GM18870 (cell line): ENCODE results near the gene EPB41L1.

Experiments
- ATAC-seq: cut with Tn5 transposase; IDR thresholded peaks from one replicate; pipeline ENCODE4 v1.9.1; 2021; ENCODE audit warnings: moderate library complexity; ENCODE audit not compliant: unreplicated experiment

EPB41L1 gene

DNA sequence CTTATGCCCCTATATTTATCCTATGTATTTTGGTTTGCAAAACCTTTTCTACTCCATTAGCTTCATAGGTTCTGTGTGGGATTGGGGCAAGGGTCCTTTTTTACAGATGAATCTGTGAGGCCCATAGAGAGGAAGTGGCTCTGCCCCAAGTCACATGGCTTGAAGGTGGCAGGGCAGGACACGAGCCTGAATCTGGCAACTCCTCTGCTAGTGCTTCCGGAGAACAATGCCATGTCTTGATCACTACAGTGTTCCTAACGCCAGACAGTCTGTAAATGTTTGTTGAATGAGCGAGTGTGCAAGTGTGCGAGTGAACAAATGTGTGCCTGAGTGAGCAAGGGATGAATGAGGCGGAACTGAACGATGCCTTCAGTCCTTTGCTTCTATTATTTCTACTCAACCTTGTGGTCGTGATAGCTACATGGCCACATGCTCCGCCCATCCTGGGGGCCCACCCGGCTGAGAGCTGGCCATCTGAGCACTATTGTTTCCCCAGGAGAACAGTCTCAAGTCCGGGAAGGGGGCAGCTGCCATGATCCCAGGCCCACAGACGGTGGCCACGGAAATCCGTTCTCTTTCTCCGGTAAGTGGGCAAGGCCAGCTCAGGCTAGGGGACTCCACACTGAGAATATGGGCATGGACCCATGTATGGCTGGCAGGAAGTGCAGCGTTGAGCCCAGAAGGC lies 64.0 kb downstream of the EPB41L1 start:
- ATAC-seq: no peak

DNA sequence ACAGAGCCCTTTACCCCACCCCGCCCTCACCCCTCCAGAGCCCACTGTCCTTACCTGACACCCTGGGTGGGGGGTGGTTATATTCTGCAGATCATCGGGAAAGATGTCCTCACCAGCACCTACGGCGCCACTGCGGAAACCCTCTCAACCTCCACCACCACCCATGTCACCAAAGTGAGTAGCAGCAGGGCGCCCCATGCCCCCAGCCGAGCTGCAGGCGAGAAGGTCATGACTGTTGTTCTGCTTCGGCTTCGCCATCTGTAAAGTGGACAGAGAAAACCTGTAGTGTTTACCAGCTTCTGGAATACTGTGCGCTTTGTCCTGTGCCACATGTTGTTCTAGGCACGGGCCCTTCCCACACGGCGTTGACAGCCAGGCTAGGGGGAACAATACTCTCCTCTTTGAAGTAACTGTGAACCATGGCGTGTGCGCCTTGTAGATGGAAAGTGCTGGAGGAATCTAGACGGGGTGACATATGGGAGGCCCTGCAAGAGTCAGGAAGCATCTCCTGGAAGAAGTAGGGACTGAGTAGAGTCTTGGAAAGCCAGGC lies 65.2 kb downstream of the EPB41L1 start:
- no peak for ATAC-seq

DNA sequence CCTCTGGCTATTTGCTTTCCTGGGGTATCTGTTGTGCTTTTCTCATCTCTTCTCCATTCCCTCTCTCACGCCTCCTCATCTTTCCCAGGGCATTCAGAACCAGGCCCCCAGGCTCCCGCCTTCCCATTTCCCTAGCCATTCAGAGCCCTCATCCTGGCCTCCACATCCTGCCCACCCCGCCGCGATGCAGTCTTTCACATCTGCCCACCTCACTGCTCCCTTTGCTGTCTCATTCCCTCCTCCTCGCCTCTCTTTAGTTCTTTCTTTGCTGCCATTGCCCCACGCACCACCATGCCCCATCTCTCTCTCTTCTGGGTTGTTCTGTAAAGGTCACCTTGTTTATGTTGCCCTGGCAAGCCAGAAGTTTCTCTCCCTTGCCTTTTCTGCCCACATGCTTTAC lies 71.1 kb downstream of the EPB41L1 start:
- ATAC-seq: no peak

DNA sequence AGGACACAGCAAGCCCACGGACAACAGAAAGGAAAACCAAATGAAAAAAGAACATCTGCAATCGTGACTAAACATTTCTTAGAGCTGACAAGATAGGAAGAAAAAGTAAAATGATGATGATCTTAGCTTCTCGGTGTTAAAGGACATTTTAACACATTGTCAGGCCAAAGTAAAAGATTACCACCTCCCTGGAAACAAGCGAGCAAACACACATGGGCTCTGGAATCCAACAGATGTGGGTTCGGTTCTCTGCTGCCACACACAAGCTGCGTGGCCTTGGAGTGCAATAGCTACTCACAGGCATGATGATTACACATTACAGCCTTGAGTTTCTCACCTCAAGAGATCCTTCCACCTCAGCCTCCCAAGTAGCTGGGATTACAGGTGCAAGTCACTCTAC lies 74.2 kb downstream of the EPB41L1 start:
- no peak for ATAC-seq

DNA sequence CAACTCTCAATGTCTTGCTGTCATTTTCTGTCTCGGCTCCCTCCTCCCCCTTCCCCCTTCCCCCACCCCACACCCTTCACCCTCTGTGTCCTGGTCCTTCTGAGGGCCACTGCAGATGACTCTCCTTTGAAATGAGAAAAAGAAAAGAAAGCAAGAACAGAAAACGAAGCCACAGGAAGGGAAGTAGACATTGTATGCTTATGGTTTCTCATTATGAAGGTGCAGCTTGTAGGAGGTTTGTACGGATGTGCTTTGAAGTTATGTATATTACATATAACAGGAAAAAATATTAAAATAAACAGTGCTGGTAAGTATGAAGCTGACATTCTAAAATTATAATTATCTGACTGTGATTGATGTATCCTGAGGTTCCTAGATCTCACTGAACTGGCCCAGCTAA lies 75.5 kb downstream of the EPB41L1 start:
- no peak for ATAC-seq

DNA sequence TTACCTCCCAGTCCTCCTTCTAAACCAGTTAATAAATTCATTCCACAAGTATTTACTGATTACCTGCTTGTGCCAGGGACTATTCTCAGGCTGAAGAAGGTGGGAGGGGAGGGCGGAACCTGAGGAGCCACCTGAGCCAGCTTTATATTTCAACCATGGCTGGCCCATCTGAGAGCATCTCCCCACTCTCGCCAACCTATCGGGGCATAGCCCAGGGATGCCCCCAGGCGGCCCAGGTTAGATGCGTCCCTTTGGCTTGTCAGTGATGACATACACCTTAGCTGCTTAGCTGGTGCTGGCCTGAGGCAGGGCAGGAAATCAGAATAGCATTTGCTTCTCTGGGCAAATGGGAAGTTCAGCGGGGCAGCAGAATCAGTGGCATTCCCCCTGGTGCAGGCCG lies 76.8 kb downstream of the EPB41L1 start:
- ATAC-seq: no peak

DNA sequence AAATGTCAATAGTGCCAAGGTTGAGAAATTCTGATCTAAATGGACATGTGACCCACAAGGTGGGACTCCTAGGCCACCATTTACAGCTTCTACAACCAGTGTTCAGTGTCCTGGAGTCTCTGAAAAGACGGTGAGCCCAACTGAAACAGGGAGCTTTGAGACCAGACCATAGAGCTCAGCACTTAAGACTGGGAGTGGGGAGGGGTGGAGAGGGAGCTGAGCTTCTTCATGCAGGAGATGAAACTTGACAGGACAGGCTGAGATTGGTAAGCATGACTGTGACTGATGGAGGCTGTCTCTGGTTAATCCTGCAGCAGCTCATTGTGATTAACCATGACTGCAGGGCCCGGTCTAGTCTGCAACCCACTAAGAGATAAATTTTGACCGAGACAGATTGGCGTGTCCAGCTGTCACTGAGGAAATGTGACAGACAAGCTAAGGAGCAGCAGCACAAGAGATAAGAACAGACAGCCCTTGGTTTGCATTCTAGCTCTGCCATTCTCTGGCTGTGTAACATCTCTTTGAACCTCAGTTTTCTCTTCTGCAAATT lies 80.3 kb downstream of the EPB41L1 start:
- ATAC-seq: no peak

DNA sequence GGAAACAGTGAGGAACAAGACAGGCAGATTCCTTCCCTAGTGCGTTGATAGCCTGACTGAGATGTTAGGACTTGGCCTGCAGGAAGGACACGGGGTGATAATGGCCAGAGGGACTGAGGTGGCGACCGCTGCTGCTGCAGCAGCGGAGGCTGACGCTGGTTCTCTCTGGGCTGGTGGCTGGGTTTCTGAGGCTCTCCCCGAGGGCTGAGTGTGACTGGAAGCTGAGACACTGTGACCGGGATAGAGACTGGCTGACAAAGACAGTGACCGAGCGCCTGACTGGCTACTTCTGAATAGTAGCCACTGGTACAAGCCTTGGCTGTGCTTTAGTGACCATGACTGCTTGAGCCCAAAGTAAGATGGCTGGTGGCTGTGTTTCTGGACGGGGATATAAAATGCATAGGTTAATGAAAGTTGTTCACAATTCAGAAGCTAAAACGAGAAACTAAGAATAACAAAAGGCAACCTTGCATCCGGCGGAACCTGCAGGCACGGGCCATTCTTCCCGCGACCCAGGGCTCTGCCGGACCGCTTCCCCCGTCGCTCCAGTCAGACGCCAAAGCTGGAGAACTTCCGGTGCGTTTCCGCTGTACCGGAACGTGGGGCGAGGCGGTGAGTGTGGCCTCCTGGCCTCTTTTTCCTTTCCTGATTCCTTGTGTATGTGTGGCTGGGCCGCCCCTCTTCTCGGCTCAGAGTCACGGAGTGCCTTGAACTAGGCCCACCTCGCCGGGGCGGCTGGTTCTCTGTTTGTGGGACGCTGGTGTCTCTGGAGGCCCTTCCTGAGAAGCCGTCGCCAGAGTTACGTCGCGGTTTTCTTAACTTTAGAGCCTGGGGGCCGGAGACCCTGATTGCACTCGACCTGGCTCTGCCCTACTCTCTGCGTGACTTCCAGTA lies 81.6 kb downstream of the EPB41L1 start, which contains the start of gene AAR2:
Gene AAR2, plus strand, starts transcription at position 587 of the 894 bp plus-strand sequence. CDS start 3,391 bp downstream, outside the sequence.
- ATAC-seq: no peak

DNA sequence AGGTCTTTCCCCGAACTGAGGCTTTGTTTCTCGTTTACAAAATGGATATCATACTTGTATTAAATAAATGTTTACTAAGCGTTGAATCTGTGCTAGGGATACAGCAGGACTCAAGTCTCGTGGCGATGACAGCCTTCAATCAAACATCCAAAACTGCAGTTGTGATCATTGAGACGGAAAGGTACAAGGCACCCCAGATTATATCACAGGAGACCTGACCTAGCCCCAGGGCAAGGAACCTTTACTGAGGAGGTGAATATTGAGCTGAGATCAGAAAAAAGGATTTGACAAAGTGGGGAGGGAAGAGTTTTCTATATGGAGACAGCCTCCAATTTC lies 82.2 kb downstream of the EPB41L1 start:
- no peak for ATAC-seq

DNA sequence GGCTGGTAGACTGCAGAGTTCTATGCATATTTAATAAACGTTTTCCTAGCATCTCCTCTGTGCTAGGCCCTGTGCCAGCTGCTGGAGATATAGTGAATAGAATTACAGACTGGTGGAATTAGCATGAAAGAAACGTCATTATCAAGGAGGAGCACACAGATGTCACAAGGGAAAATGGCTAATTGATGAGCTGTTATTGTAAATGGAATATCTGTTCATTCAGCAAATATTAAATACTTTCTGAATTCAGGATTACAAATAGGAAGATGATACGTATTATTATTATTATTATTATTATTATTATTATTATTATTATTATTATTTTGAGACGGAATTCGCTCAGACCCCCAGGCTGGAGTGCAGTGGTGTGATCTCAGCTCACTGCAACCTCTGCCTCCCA lies 82.9 kb downstream of the EPB41L1 start:
- ATAC-seq: no peak

DNA sequence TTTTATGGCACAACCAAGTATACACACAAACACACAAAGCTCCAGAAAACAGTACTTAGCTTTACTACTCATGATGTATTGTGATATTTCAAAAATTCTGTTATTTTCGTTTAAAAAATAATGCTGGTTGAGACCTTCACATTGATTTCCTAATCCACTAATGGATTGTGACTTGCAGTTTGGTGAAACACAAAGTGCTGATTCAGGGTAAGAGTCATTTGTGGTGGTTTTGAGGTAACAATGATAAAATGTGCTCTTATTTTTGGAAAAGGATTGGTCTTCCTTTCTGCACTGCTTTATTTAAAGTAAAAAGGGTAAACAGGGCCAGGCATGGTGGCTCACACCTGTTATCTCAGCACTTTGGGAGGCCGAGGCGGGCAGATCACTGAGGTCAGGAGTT lies 83.6 kb downstream of the EPB41L1 start:
- ATAC-seq: no peak

DNA sequence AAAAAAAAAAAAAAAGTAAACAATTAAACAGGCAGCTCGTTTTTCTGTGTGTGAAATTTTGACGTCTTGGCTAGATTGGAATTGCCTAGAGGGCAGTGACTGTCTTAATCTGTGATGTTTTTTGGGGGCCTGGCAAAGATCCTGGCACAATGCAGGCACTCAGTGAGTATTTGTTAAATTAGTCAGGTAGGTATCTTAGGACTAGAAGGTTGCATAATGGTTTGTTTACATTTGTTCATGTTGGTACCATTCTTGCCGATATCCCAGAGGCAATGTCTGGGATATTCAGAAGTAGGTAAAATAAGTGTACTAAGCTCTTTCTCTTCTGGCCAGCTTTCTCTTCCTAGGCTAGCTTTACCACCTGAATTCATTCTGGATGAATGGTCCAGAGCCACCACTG lies 84.2 kb downstream of the EPB41L1 start:
- no peak for ATAC-seq

DNA sequence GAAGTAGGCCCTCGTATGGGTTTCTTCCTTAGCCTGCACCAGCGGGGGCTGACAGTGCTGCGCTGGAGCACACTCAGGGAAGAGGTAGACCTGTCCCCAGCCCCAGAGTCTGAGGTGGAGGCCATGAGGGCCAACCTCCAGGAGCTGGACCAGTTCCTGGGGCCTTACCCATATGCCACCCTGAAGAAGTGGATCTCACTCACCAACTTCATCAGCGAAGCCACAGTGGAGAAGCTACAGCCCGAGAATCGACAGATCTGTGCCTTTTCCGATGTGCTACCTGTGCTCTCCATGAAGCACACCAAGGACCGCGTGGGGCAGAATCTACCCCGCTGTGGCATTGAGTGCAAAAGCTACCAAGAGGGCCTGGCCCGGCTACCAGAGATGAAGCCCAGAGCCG lies 85.5 kb downstream of the EPB41L1 start:
- no peak for ATAC-seq

DNA sequence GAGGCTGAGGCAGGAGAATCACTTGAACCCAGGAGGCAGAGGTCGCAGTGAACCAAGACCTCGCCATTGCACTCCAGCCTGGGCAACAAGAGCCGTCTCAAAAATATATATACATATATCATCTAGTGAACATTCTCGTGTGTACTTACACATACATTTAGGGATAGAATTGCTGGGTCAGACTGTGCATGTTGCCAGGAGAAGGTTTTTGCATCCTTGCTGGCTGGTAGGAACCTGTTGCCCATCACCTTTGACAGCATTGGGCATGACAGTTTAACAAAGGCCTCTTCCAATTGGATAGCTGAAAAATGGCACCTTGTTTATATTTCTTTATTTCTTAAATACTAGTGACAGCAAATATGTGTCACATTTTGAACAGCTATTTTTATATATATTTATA lies 87.1 kb downstream of the EPB41L1 start:
- ATAC-seq: no peak

DNA sequence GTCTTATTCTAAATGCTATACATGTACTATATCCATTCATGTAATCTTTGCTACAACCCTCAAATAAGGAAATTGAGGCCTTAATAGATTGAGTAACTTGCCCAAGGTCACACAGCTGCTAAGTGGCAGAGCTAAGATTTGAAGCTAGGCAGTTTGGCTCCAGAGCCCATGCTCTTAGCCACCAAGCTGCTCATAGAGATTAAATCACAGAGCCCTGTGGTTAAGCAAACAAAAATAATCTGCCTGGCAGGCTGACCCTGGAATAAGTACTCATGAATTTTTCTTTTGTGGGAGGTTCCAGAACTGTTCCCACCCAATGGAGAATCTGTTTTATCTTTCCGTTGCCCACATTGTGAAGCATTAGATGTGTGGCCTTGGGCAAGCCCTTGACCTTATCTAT lies 89.2 kb downstream of the EPB41L1 start:
- no peak for ATAC-seq

DNA sequence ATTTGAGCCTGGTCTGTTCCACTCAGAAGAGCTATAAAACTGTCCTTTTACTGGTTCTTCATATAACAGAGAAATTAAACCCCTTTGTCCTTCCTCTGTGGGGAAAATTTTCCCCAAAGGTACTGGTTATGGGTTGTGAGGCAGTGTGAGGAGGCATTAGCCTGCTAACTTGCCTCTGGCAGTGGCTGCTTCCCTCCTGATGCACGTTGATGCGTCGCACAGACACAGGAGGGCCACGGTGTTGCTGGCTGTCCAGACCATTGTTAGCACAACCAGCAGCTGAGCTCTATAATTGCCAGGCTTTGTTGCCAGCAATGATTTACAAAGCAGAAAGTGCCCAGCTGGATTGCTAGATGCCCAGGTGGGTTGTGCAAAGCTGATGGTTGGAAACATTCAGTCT lies 91.9 kb downstream of the EPB41L1 start:
- no peak for ATAC-seq

DNA sequence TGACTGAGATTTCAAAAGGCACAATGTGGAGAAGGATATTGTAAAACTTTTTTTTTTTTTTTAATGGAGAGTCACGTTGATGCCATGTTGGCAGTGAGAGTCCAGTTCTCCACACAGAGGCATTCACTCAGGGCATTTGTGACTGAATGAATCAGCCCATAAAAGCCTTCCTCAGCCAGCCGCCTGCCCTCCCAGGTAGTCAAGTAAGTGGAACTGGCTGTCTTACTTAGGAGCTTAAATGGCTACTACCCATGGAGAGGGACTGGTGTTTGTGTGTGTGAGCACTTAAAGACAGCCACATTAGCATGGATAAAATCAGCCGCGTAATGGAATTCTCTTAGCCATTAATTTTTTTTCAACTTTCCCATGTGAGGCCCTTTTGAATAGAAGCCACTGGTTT lies 94.3 kb downstream of the EPB41L1 start:
- no peak for ATAC-seq

DNA sequence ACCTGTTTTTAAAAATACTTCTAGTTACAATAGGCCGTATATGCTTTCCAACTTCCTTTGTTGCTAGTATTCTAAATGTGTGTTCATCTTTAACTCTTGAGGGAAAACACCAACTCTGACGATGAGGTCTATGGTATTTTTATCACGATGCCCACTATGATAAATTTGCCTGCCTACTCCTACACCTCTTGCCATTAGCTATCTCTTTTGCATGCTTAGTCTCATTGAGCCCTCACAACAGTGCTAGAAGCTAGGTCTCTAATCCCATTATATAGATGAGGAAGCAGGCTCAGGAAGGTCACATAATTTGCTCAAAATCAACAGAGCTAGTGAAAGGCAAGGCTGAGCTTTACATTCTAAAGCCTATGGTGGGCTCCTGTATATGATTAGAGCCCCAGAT lies 94.9 kb downstream of the EPB41L1 start:
- no peak for ATAC-seq

DNA sequence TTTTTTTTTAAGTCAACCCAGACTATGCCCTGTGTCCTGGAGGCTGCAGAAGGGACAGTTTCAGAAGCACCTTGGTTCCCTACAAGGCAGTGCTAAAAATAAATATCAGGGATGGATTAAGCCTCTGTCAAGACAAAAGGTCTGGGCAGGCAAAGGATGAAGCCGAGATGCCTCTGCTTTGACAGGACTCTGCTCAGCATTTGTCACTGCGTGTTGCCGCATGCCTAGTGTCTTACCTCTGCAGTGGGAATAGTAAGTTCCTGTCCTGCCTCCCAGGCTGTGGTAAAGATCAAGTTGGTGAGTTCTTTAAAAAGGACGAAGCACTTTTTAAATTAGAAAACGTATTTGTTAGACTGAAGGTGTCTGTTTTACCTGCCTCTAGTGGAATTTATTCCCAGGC lies 96.9 kb downstream of the EPB41L1 start:
- ATAC-seq: no peak

DNA sequence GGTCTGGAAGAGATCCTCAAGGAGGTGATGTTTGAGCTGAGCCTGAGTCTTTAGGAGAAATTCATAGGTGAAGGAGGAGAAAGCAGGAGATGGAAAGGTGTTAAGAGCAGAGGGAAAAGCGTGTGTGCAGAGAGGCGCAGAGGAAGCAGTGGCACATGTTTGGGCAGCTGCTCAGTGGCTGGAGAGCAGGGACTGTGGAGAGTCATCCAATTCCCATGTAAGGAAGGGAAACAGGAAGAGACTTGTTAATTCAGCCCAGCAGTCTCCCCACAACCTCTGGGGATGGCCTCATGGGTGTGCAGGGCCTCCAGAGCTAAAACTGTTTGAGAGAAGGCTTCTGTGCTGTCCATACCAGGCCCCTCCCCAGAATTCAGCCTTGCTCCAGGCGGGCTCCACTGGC lies 98.0 kb downstream of the EPB41L1 start:
- no peak for ATAC-seq

DNA sequence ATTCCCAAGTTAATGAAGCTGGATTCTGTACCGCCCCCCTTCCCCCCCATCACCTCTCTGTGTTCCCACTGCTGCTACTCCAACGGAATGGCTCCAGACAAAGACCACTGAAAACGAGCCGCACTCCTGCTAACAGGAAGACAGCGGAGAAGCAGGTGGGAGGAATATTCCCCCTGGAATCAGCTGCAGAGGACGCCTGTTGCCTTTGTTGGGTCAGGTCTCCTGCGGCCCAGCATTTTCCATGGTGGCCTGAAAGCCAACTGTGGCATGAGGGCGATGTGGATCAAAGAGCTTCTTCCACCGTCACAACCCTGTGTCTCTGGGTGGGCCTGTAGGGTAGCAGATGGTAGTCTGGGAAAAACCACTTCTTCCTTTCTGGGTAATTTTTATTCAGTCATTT lies 98.5 kb downstream of the EPB41L1 start:
- ATAC-seq: no peak

DNA sequence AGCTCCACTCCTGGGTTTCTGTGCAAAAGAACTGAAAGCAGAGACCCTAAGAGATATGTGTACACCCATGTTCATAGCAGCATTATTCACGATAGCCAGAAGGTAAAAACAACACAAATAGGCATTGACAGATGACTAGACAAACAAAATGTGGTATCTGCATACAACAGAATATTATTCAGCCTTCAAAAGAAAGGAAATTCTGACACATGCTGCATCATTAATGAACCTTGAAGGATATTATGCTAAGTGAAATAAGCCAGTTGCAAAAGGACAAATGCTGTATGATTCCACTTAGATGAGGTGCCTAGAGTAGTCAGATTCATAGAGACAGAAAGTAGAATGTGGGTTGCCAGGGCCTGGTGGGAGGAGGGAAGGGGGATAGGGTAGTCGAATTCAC lies 99.5 kb downstream of the EPB41L1 start:
- no peak for ATAC-seq
